HEK293 (cell line): ENCODE data around the gene STAG3.

Experiments used
- CTCF ChIA-PET: fragments of 350-600 bp; formaldehyde crosslinking; extraction: SDS; loops from one replicate; lab custom pipeline; 2021; ENCODE audit warnings: antibody characterized with exemption; lab: Yijun Ruan, JAX
- POLR2A ChIA-PET: fragments of 300-600 bp; formaldehyde crosslinking; extraction: SDS; loops from one replicate; lab custom pipeline; 2020; ENCODE audit warnings: antibody characterized with exemption, inconsistent platforms; lab: Yijun Ruan, JAX
- H3K27ac ChIP-seq: fragments of 200-500 bp; sonication (Bioruptor generic); 2 replicates; pipeline ENCODE4 v1.5.1; 2014; ENCODE audit warnings: low read depth, low read length, control low read depth, inconsistent platforms; ENCODE audit errors: extremely low read depth
- H3K36me3 ChIP-seq, 2 experiments: fragments of 200-500 bp in 1 of 2; sonication (Bioruptor generic) in 1 of 2; 1 replicate in 1 of 2; 2 replicates in 1 of 2; pipeline ENCODE4 v1.5.1; 2014 to 2017; ENCODE audit warnings: inconsistent platforms in 2 of 2, low read length in 2 of 2; ENCODE audit not compliant: control insufficient read depth in 2 of 2, insufficient read depth in 1 of 2
- H3K4me1 ChIP-seq: fragments of 200-500 bp; sonication (Bioruptor generic); 2 replicates; pipeline ENCODE4 v1.5.1; 2014; ENCODE audit warnings: mild to moderate bottlenecking, low read length, inconsistent platforms; ENCODE audit not compliant: control insufficient read depth, insufficient read depth
- H3K4me3 ChIP-seq: 2 replicates; pipeline ENCODE4 v1.5.1; 2011; ENCODE audit warnings: low read depth, mild to moderate bottlenecking, control low read depth, low read length, moderate library complexity
- H3K9me3 ChIP-seq: fragments of 200-500 bp; sonication (Bioruptor generic); 2 replicates; pipeline ENCODE4 v1.5.1; 2014; ENCODE audit warnings: low read depth, low read length, inconsistent platforms; ENCODE audit not compliant: control insufficient read depth, insufficient read depth
- CTCF ChIP-seq: fragments of 450-650 bp; formaldehyde crosslinking; IDR thresholded peaks from 2 replicates; pipeline ENCODE4 v1.5.1; 2016; ENCODE audit warnings: missing biosample characterization, missing genetic modification characterization
- GLIS2 ChIP-seq: fragments of 450-650 bp; formaldehyde crosslinking; IDR thresholded peaks from 2 replicates; pipeline ENCODE4 v1.5.1; 2016; ENCODE audit warnings: missing biosample characterization, missing genetic modification characterization
- HIC1 ChIP-seq: fragments of 450-650 bp; formaldehyde crosslinking; IDR thresholded peaks from 2 replicates; pipeline ENCODE4 v1.5.1; 2016; ENCODE audit warnings: missing biosample characterization, missing genetic modification characterization
- INSM2 ChIP-seq: fragments of 450-650 bp; formaldehyde crosslinking; IDR thresholded peaks from 2 replicates; pipeline ENCODE4 v1.5.1; 2016; ENCODE audit warnings: missing biosample characterization, missing genetic modification characterization
- TRIM28 ChIP-seq: IDR thresholded peaks from 2 replicates; pipeline ENCODE4 v1.6.1; 2011; ENCODE audit warnings: low read length, control low read depth, borderline replicate concordance
- ZBTB17 ChIP-seq: fragments of 450-650 bp; formaldehyde crosslinking; IDR thresholded peaks from 2 replicates; pipeline ENCODE4 v1.5.1; 2016; ENCODE audit warnings: missing biosample characterization, missing genetic modification characterization
- ZIC2 ChIP-seq: fragments of 450-650 bp; formaldehyde crosslinking; IDR thresholded peaks from 2 replicates; pipeline ENCODE4 v1.5.1; 2016; ENCODE audit warnings: missing biosample characterization, missing genetic modification characterization
- ZNF2 ChIP-seq: fragments of 450-650 bp; formaldehyde crosslinking; IDR thresholded peaks from 2 replicates; pipeline ENCODE4 v1.5.1; 2016; ENCODE audit warnings: missing biosample characterization, missing genetic modification characterization
- ZNF335 ChIP-seq: fragments of 450-650 bp; formaldehyde crosslinking; conservative IDR thresholded peaks from 2 replicates; pipeline ENCODE4 v1.5.1; 2016; ENCODE audit warnings: missing biosample characterization, missing genetic modification characterization
- ZNF366 ChIP-seq: fragments of 450-650 bp; formaldehyde crosslinking; conservative IDR thresholded peaks from 2 replicates; pipeline ENCODE4 v1.5.1; 2016; ENCODE audit warnings: missing biosample characterization, missing genetic modification characterization
- ZNF600 ChIP-seq: fragments of 450-650 bp; formaldehyde crosslinking; IDR thresholded peaks from 2 replicates; pipeline ENCODE4 v1.5.1; 2016; ENCODE audit warnings: missing biosample characterization, missing genetic modification characterization
- ZNF76 ChIP-seq: fragments of 450-650 bp; formaldehyde crosslinking; IDR thresholded peaks from 2 replicates; pipeline ENCODE4; 2016; ENCODE audit warnings: low read depth, missing biosample characterization, missing genetic modification characterization, borderline replicate concordance
- TF ChIP-seq, protein P1 (sequence below): fragments of 450-650 bp; formaldehyde crosslinking; IDR thresholded peaks from 2 replicates; pipeline ENCODE4 v1.5.1; 2016; ENCODE audit warnings: missing biosample characterization, missing genetic modification characterization
- TF ChIP-seq, protein P2 (sequence below): fragments of 450-650 bp; formaldehyde crosslinking; conservative IDR thresholded peaks from 2 replicates; pipeline ENCODE4 v1.5.1; 2016; ENCODE audit warnings: low read depth, missing biosample characterization, missing genetic modification characterization
- TF ChIP-seq, protein P3 (sequence below): fragments of 450-650 bp; formaldehyde crosslinking; IDR thresholded peaks from 2 replicates; pipeline ENCODE4 v1.5.1; 2016; ENCODE audit warnings: missing biosample characterization, missing genetic modification characterization
- TF ChIP-seq, protein P4 (sequence below): sonication (generic); formaldehyde crosslinking; IDR thresholded peaks from 2 replicates; pipeline ENCODE4 v1.8.1; 2022; ENCODE audit warnings: mild to moderate bottlenecking, moderate library complexity, missing genetic modification reagents

The STAG3 gene

GRCh38 chr7:100157334-100158228, 20.1 kb upstream of the STAG3 start:
- POLR2A ChIA-PET, result interaction anchor here (0.5 to 4.3 kb wide), 10 partner anchors 9 to 272 kb away, joined by 3 to 38 read pairs (median 3); partner anchors contain the start of genes GAL3ST4, GPC2, LAMTOR4 and MBLAC1
- Histone ChIP-seq H3K27ac (peak overlapping the region; percentile 67; the same call in 1 of the 2 replicates), H3K9me3 (no peaks in the 10 kb centered on the region), H3K36me3 (peaks cover 0 to 43% of the 10 kb centered on the region in 2 experiments; a peak in 1 of 3 replicates), H3K4me1 (no peaks in the 10 kb centered on the region), H3K4me3 (peak overlapping the region; percentile 80)
- CTCF ChIA-PET, result interaction anchor here (0.5 to 1.8 kb wide), 6 partner anchors 25 to 567 kb away, joined by 3 to 5 read pairs (median 3); no protein-coding TSS in a partner anchor
- TF ChIP-seq ZIC2 (tag by site-specific recombination) (peak; percentile 66), ZNF366 (tag by site-specific recombination) (peak; percentile 66), ZNF335 (tag by site-specific recombination) (peak; percentile 94), HIC1 (tag by site-specific recombination) (peak; percentile 43; the same call in 1 of the 2 replicates), GLIS2 (peak; percentile 78), ZNF2 (tag by site-specific recombination) (no peak), TRIM28 (no peak), ZNF76 (tag by site-specific recombination) (peak; percentile 31; the same call in 1 of the 2 replicates), INSM2 (tag by site-specific recombination) (no peak), CTCF (tag by site-specific recombination) (peak; percentile 74), ZBTB17 (tag by site-specific recombination) (peak; percentile 48), ZNF600 (0 out of 2 replicates have a peak, but pooled peaks have one; percentile 57)
- TF ChIP-seq, protein P1, sequence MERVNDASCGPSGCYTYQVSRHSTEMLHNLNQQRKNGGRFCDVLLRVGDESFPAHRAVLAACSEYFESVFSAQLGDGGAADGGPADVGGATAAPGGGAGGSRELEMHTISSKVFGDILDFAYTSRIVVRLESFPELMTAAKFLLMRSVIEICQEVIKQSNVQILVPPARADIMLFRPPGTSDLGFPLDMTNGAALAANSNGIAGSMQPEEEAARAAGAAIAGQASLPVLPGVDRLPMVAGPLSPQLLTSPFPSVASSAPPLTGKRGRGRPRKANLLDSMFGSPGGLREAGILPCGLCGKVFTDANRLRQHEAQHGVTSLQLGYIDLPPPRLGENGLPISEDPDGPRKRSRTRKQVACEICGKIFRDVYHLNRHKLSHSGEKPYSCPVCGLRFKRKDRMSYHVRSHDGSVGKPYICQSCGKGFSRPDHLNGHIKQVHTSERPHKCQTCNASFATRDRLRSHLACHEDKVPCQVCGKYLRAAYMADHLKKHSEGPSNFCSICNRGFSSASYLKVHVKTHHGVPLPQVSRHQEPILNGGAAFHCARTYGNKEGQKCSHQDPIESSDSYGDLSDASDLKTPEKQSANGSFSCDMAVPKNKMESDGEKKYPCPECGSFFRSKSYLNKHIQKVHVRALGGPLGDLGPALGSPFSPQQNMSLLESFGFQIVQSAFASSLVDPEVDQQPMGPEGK (tag by site-specific recombination), result peak; percentile 73
- TF ChIP-seq, protein P2, sequence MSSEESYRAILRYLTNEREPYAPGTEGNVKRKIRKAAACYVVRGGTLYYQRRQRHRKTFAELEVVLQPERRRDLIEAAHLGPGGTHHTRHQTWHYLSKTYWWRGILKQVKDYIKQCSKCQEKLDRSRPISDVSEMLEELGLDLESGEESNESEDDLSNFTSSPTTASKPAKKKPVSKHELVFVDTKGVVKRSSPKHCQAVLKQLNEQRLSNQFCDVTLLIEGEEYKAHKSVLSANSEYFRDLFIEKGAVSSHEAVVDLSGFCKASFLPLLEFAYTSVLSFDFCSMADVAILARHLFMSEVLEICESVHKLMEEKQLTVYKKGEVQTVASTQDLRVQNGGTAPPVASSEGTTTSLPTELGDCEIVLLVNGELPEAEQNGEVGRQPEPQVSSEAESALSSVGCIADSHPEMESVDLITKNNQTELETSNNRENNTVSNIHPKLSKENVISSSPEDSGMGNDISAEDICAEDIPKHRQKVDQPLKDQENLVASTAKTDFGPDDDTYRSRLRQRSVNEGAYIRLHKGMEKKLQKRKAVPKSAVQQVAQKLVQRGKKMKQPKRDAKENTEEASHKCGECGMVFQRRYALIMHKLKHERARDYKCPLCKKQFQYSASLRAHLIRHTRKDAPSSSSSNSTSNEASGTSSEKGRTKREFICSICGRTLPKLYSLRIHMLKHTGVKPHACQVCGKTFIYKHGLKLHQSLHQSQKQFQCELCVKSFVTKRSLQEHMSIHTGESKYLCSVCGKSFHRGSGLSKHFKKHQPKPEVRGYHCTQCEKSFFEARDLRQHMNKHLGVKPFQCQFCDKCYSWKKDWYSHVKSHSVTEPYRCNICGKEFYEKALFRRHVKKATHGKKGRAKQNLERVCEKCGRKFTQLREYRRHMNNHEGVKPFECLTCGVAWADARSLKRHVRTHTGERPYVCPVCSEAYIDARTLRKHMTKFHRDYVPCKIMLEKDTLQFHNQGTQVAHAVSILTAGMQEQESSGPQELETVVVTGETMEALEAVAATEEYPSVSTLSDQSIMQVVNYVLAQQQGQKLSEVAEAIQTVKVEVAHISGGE (tag by site-specific recombination), result peak; percentile 7
- TF ChIP-seq, protein P3, sequence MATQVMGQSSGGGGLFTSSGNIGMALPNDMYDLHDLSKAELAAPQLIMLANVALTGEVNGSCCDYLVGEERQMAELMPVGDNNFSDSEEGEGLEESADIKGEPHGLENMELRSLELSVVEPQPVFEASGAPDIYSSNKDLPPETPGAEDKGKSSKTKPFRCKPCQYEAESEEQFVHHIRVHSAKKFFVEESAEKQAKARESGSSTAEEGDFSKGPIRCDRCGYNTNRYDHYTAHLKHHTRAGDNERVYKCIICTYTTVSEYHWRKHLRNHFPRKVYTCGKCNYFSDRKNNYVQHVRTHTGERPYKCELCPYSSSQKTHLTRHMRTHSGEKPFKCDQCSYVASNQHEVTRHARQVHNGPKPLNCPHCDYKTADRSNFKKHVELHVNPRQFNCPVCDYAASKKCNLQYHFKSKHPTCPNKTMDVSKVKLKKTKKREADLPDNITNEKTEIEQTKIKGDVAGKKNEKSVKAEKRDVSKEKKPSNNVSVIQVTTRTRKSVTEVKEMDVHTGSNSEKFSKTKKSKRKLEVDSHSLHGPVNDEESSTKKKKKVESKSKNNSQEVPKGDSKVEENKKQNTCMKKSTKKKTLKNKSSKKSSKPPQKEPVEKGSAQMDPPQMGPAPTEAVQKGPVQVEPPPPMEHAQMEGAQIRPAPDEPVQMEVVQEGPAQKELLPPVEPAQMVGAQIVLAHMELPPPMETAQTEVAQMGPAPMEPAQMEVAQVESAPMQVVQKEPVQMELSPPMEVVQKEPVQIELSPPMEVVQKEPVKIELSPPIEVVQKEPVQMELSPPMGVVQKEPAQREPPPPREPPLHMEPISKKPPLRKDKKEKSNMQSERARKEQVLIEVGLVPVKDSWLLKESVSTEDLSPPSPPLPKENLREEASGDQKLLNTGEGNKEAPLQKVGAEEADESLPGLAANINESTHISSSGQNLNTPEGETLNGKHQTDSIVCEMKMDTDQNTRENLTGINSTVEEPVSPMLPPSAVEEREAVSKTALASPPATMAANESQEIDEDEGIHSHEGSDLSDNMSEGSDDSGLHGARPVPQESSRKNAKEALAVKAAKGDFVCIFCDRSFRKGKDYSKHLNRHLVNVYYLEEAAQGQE (tag by site-specific recombination), result 0 out of 2 replicates have a peak, but pooled peaks have one; percentile 12
- TF ChIP-seq, protein P4, sequence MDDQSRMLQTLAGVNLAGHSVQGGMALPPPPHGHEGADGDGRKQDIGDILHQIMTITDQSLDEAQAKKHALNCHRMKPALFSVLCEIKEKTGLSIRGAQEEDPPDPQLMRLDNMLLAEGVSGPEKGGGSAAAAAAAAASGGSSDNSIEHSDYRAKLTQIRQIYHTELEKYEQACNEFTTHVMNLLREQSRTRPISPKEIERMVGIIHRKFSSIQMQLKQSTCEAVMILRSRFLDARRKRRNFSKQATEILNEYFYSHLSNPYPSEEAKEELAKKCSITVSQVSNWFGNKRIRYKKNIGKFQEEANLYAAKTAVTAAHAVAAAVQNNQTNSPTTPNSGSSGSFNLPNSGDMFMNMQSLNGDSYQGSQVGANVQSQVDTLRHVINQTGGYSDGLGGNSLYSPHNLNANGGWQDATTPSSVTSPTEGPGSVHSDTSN (CRISPR knock-in tag), result no peak
